OCI-LY7 (cell line): ENCODE measurements around the gene SNX13. TPM values are rescaled to one million over a fixed set of nuclear protein-coding genes. Genes with fewer than 3 reads are reported as not detected.

Experiments
- BruUV-seq: library from RNA; stranded (reverse); fragments of 400-500 nt; replicated peaks from 2 replicates; lab custom pipeline; 2021; lab: Mats Ljungman, UMichigan
- CTCF ChIA-PET: fragments of 300-600 bp; sonication (Branson Sonifier 250); formaldehyde crosslinking; loops from one replicate; lab custom pipeline; 2022; ENCODE audit warnings: antibody characterized with exemption; ENCODE audit not compliant: unreplicated experiment; lab: Charles Lee
- POLR2A ChIA-PET: fragments of 300-600 bp; sonication (Branson Sonifier 250); formaldehyde crosslinking; loops from one replicate; lab custom pipeline; 2022; ENCODE audit warnings: antibody characterized with exemption; lab: Charles Lee
- DNase-seq: peaks from one replicate; pipeline ENCODE4 v3.0.0-alpha.2; 2015; ENCODE audit warnings: low spot score
- H2AFZ ChIP-seq: fragments of 200-600 bp; sonication (generic), shearing (Covaris generic); 2 replicates; pipeline ENCODE4 v1.6.1; 2014; ENCODE audit warnings: mild to moderate bottlenecking, antibody characterized with exemption, low read length, moderate library complexity
- H3K27ac ChIP-seq: fragments of 200-600 bp; sonication (generic); 2 replicates; pipeline ENCODE4 v1.5.1; 2014; ENCODE audit warnings: mixed run types, low read depth, mild to moderate bottlenecking, moderate library complexity, low read length, inconsistent platforms; ENCODE audit not compliant: poor library complexity, severe bottlenecking
- H3K36me3 ChIP-seq: fragments of 200-600 bp; sonication (generic); 2 replicates; pipeline ENCODE4 v1.6.1; 2014; ENCODE audit warnings: mild to moderate bottlenecking, antibody characterized with exemption, low read length, moderate library complexity, mixed read lengths; ENCODE audit not compliant: insufficient read depth
- H3K4me1 ChIP-seq: fragments of 200-600 bp; sonication (generic); 2 replicates; pipeline ENCODE4 v1.5.1; 2014; ENCODE audit warnings: mild to moderate bottlenecking, low read length; ENCODE audit not compliant: insufficient read depth, poor library complexity, severe bottlenecking
- H3K4me2 ChIP-seq: fragments of 200-600 bp; sonication (generic); 2 replicates; pipeline ENCODE4 v1.6.1; 2014; ENCODE audit warnings: mild to moderate bottlenecking, low read length
- H3K4me3 ChIP-seq: fragments of 200-600 bp; sonication (generic); 2 replicates; pipeline ENCODE4 v1.5.1; 2014; ENCODE audit warnings: mild to moderate bottlenecking, low read depth, low read length; ENCODE audit not compliant: poor library complexity, severe bottlenecking
- H3K79me2 ChIP-seq: fragments of 200-600 bp; sonication (generic); 2 replicates; pipeline ENCODE4 v1.6.1; 2016; ENCODE audit warnings: low read depth, mild to moderate bottlenecking, low read length, moderate library complexity, mixed read lengths; ENCODE audit not compliant: insufficient read depth
- H3K9me2 ChIP-seq: fragments of 200-600 bp; sonication (generic); 2 replicates; pipeline ENCODE4 v1.6.1; 2016; ENCODE audit warnings: mild to moderate bottlenecking, low read length, mixed read lengths; ENCODE audit not compliant: insufficient read depth
- H3K9me3 ChIP-seq: fragments of 200-600 bp; sonication (generic); 2 replicates; pipeline ENCODE4 v1.6.1; 2014; ENCODE audit warnings: mild to moderate bottlenecking, mixed run types, low read length, mixed read lengths
- H4K20me1 ChIP-seq: fragments of 200-600 bp; sonication (generic); 2 replicates; pipeline ENCODE4 v1.6.1; 2014; ENCODE audit warnings: mild to moderate bottlenecking, antibody characterized with exemption, low read length, moderate library complexity, mixed read lengths; ENCODE audit not compliant: insufficient read depth
- CTCF ChIP-seq: fragments of 200-600 bp; sonication (generic); conservative IDR thresholded peaks from 2 replicates; pipeline ENCODE4 v1.5.1; 2014; ENCODE audit warnings: mild to moderate bottlenecking, antibody characterized with exemption, low read length, moderate library complexity, mixed read lengths
- EZH2phosphoT487 ChIP-seq: fragments of 200-600 bp; sonication (generic); IDR thresholded peaks from 2 replicates; pipeline ENCODE4 v1.6.1; 2018; ENCODE audit warnings: low read depth, borderline replicate concordance, mild to moderate bottlenecking, mixed run types, antibody characterized with exemption, low read length, moderate library complexity, mixed read lengths
- intact Hi-C: fragments of 100-400 bp; cut with micrococcal nuclease; formaldehyde crosslinking; loops from one replicate; pipeline ENCODE4 v1.10.0; 2022; ENCODE audit not compliant: unreplicated experiment
- total RNA-seq, 2 experiments: library from RNA; depleted of rRNA in 1 of 2; stranded (reverse); fragments of >200 nt in 1 of 2; shearing (Covaris generic) in 1 of 2; gene quantifications; 2 replicates each; pipeline ENCODE4 v1.2.3, GENCODE V29; 2014 to 2022

Gene SNX13
- total RNA-seq, 2 experiments from 2014 or later = 20.0 to 32.6 TPM

- CTCF ChIA-PET = no interaction called here
- intact Hi-C loops = loop anchor here (10.0 kb wide), 1 partner anchor 553 kb away; the partner anchor contains the start of gene HDAC9
- POLR2A ChIA-PET = interaction anchor here (0.6 to 1.5 kb wide), 4 partner anchors 8 to 612 kb away, joined by 3 to 6 read pairs (median 4); no protein-coding TSS in a partner anchor
These were observed 1.9 kb upstream of the SNX13 start for GRCh38 chr7:17942231-17942630.

GRCh38 chr7:17940951-17941431 is 697 bp upstream of the SNX13 start:
- Histone ChIP-seq H4K20me1 (no peaks in the 10 kb centered on the region; the same call in 1 of the 2 replicates), H3K36me3 (peaks cover 4% of the 10 kb centered on the region; the same call in 1 of the 2 replicates), H3K4me3 (peak overlapping the region; percentile 96), H3K4me1 (peaks cover 24% of the 10 kb centered on the region), H3K9me2 (no peaks in the 10 kb centered on the region), H3K4me2 (peak overlapping the region; percentile 97), H3K9me3 (no peaks in the 10 kb centered on the region), H2AFZ (peak overlapping the region; percentile 96), H3K27ac (peak overlapping the region; percentile 71), H3K79me2 (peaks cover 47% of the 10 kb centered on the region)
- POLR2A ChIA-PET = interaction anchor here (0.6 to 1.4 kb wide), 3 partner anchors 9 to 492 kb away, joined by 3 to 5 read pairs (median 4); no protein-coding TSS in a partner anchor
- intact Hi-C loops = loop anchor here (10.0 kb wide), 1 partner anchor 554 kb away; the partner anchor contains the start of gene HDAC9
- CTCF ChIA-PET = no interaction called here
- BruUV-seq = TSS peak; percentile 81
- peak; percentile 21 for DNase-seq
- 0 out of 2 replicates have a peak, but pooled peaks have one; percentile 14 for TF ChIP-seq CTCF
- TF ChIP-seq EZH2phosphoT487 = no peak

More at GRCh38 chr7:17942231-17942630, 1.9 kb upstream of the SNX13 start:
- BruUV-seq = no TSS peak
- Histone ChIP-seq H4K20me1 (no peaks in the 10 kb centered on the region; the same call in 1 of the 2 replicates), H3K9me2 (no peaks in the 10 kb centered on the region), H3K4me1 (peaks cover 30% of the 10 kb centered on the region), H3K9me3 (no peaks in the 10 kb centered on the region), H3K27ac (no peak overlapping the region), H3K4me2 (no peak overlapping the region), H2AFZ (no peak overlapping the region), H3K36me3 (no peaks in the 10 kb centered on the region), H3K79me2 (peaks cover 35% of the 10 kb centered on the region), H3K4me3 (no peak overlapping the region)
- TF ChIP-seq CTCF (no peak), EZH2phosphoT487 (no peak)
- no peak for DNase-seq
